ENCODE measurements around the gene INAFM2. TPM values are rescaled to one million over a fixed set of nuclear protein-coding genes. Genes with fewer than 3 reads are reported as not detected.

The INAFM2 gene
- total RNA-seq, 1 experiment from 2014 or later = 8.8 TPM

GRCh38 chr15:40282147-40282868 lies 41.2 kb upstream of the INAFM2 start (continued):
- TF ChIP-seq, protein P1, sequence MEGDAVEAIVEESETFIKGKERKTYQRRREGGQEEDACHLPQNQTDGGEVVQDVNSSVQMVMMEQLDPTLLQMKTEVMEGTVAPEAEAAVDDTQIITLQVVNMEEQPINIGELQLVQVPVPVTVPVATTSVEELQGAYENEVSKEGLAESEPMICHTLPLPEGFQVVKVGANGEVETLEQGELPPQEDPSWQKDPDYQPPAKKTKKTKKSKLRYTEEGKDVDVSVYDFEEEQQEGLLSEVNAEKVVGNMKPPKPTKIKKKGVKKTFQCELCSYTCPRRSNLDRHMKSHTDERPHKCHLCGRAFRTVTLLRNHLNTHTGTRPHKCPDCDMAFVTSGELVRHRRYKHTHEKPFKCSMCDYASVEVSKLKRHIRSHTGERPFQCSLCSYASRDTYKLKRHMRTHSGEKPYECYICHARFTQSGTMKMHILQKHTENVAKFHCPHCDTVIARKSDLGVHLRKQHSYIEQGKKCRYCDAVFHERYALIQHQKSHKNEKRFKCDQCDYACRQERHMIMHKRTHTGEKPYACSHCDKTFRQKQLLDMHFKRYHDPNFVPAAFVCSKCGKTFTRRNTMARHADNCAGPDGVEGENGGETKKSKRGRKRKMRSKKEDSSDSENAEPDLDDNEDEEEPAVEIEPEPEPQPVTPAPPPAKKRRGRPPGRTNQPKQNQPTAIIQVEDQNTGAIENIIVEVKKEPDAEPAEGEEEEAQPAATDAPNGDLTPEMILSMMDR (IDR thresholded peaks at IDR 0.05 in 2 of 3, conservative IDR thresholded peaks at IDR 0.05 in 1 of 3; ENCODE audit: borderline replicate concordance in 1 of 3, insufficient read depth in 1 of 3, low read depth in 2 of 3, low read length in 2 of 3) = peak; percentile 46 to 67 (median 65); a peak in 5 of 6 replicates
- TF ChIP-seq SRF (IDR thresholded peaks at IDR 0.05; ENCODE audit: low read depth) (no peak), EZH2 (IDR thresholded peaks at IDR 0.05) (no peak), SIN3A (IDR thresholded peaks at IDR 0.05; ENCODE audit: low read depth) (no peak)

GRCh38 chr15:40282869-40283614 lies 40.5 kb upstream of the INAFM2 start, which contains the start of gene ANKRD63:
TSS of gene ANKRD63 (minus strand) at chr15:40283064. CDS start at chr15:40282586, 478 bp downstream.
- peak within 1 kb of the TSS; percentile 57 for H3K9ac ChIP-seq (ENCODE audit: low read length)
- no peaks in the 10 kb centered on the region for H3K27me3 ChIP-seq (ENCODE audit: insufficient read depth, low read length)
- no peaks in the 10 kb centered on the region for H3K79me2 ChIP-seq (ENCODE audit: insufficient read depth, low read length)
- peak within 1 kb of the TSS; percentile 74 for H2AFZ ChIP-seq (ENCODE audit: low read depth, low read length, poor library complexity, severe bottlenecking)
- ChIA-PET POLR2A (no interaction called here), CTCF (interaction anchor here (1.0 to 1.9 kb wide), 6 partner anchors 8 to 55 kb away, joined by 3 to 8 read pairs (median 4); partner anchors contain the start of gene PAK6), RAD21 (ENCODE audit: low non-redundant PET in 1 of 2, low total read pairs in 2 of 2, uncharacterized antibody in 2 of 2, unreplicated experiment in 2 of 2) (no interaction called here)
- TF ChIP-seq ZFX (IDR thresholded peaks at IDR 0.05) = 0 out of 2 replicates have a peak, but pooled peaks have one; percentile 24
- no peak for TF ChIP-seq RAD21 (IDR thresholded peaks at IDR 0.05; ENCODE audit: low read depth)
- TF ChIP-seq TCF7L2 (IDR thresholded peaks at IDR 0.05; ENCODE audit: borderline replicate concordance, extremely low read depth, insufficient read depth, insufficient read length) = no peak
- TF ChIP-seq SP1 (IDR thresholded peaks at IDR 0.05; ENCODE audit: low read depth) = no peak
- TF ChIP-seq ELF1 (IDR thresholded peaks at IDR 0.05; ENCODE audit: borderline replicate concordance, low read depth) = no peak
- no peak for TF ChIP-seq SRF (IDR thresholded peaks at IDR 0.05; ENCODE audit: low read depth)
- no peak for TF ChIP-seq EZH2phosphoT487 (IDR thresholded peaks at IDR 0.05; ENCODE audit: borderline replicate concordance)
- TF ChIP-seq ZNF274 (IDR thresholded peaks at IDR 0.05; ENCODE audit: low read depth, low read length) = no peak
- BruUV-seq (replicated peaks) = no TSS peak
- DNase-seq (ENCODE audit: low read depth, low spot score) (no peak), ATAC-seq (peak; percentile 56)
- H3K27ac ChIP-seq (ENCODE audit: low read depth, low read length) = peak within 1 kb of the TSS; percentile 57; the same call in 1 of the 2 replicates
- H3K4me1 ChIP-seq (ENCODE audit: control insufficient read depth in 1 of 2, insufficient read depth in 2 of 2, low read length in 2 of 2) = peaks cover 28 to 49% of the 10 kb centered on the region in 2 experiments
- no peaks in the 10 kb centered on the region for H3K9me2 ChIP-seq (ENCODE audit: insufficient read depth)
- no peaks in the 10 kb centered on the region for H4K20me1 ChIP-seq (ENCODE audit: insufficient read depth)
- no peaks in the 10 kb centered on the region for H3K9me3 ChIP-seq (ENCODE audit: control insufficient read depth in 1 of 2, insufficient read depth in 1 of 2, low read depth in 1 of 2, low read length in 2 of 2)
- intact Hi-C loops (cut with micrococcal nuclease) = no loop called here
- H3K4me2 ChIP-seq (ENCODE audit: low read length) = peak within 1 kb of the TSS; percentile 87
- peak within 1 kb of the TSS; percentile 45 to 59 for H3K4me3 ChIP-seq (replicated peaks in 1 of 2; ENCODE audit: low read depth in 1 of 2, low read length in 2 of 2)
- H3K36me3 ChIP-seq (ENCODE audit: control insufficient read depth in 1 of 2, insufficient read depth in 2 of 2, low read length in 2 of 2) = no peaks in the 10 kb centered on the region

Data from HCT116 (cell line).